Stromal cell of bone marrow (primary cell): ENCODE measurements around the gene DLL3.

Experiments
- DNase-seq: peaks from one replicate; pipeline ENCODE4 v3.0.0-alpha.2; 2012; ENCODE audit warnings: low read depth

DLL3 gene

GRCh38 chr19:39554701-39555311, 56.1 kb downstream of the DLL3 start:
- no peak for DNase-seq

- DNase-seq = no peak
Measured at GRCh38 chr19:39555883-39556282, 57.1 kb downstream of the DLL3 start.
